Stimulated activated CD4-positive, alpha-beta T cell treated with anti-CD3 and anti-CD28 coated beads, Interleukin-4, amount 100 ng/mL, for 48 hours (primary cell): ENCODE data around the gene ARMS2.

Source experiments
- DNase-seq, 2 donors: peaks; one replicate each; pipeline ENCODE4 v3.0.0-alpha.2; 2020; ENCODE audit warnings: low read depth in 2 of 2

ARMS2 gene

DNA sequence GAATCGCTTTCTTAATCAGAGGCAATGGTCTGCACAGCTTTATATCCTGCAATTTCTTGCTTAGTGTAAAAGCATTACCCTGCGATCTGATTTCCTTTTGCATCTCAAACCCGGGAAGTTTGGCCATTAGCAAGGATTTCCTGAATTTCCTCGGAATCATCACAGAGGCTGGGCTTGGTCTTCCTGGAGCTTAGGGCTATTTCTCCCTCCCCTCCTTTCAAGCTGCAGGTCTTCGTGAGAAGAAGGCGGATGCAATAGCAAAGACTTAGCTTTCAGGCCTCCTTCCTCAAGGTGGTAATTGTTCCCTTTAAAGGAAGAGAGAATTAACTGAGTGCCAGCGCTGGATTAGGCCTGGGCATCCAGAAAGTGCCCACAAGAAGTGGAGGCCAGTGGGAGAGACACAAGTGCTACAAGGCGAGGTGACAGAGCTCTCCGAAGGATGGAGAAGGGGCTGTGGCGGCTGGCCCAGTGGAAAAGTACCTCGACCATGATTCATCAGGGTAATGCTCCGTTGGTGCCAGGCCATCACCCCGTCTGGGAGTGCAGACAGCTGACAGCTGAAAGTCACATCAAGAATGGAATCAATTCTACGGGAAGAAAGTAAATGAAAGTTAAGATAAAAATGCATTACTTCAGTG, 4.0 kb upstream of the ARMS2 start:
- DNase-seq: no peak

DNA sequence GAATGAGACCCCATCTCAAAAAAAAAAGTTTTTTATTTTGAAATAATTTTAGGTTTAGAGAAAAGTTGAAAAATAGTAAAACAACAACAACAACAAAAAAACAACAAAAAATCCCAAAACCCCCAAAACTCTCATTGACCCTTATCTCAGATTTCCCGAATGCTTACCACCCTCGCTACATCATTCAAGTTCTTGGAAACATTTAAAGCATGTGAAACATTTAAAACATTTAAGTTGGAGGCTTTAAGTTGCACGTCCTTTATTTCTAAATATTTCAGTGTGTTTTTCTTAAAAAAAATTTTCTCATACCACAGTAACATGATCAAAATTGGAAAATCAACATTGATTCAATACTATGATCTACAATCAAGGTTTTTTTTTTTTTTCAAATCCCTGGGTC, 382 bp upstream of the ARMS2 start:
- no peak for DNase-seq

DNA sequence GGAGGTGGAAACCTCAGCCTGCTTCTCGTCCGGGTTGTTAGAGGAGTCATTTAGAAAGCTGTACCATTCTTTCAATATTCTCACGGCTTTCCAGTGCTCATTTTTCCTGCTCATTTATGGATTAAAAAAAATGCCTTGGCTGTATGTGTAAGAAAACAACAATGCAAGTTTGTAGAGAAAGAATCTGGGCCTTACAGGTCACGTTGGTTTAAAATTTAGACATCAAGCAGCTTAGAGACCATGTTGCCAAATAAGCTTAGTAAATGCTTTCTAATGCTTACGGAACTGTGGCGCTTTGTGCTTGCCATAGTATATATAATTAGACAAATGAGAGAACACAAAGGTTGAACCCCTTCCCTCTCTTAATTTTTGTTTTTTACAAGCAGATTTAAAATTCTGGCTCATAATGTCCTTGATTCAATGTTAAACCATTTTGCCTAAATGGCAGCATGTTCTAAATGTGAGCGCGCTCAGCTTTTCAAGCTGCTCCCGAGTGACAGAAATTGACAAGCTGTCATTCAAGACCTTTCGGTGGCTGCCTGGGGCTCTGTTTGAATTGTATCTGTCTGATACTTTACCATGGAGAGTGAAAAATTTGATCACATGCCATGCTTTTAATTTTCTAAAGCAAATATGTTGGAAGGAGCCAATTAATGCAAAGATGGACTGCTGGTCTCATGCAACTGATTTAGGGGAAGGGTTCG, 1.1 kb downstream of the ARMS2 start:
- DNase-seq: no peak

DNA sequence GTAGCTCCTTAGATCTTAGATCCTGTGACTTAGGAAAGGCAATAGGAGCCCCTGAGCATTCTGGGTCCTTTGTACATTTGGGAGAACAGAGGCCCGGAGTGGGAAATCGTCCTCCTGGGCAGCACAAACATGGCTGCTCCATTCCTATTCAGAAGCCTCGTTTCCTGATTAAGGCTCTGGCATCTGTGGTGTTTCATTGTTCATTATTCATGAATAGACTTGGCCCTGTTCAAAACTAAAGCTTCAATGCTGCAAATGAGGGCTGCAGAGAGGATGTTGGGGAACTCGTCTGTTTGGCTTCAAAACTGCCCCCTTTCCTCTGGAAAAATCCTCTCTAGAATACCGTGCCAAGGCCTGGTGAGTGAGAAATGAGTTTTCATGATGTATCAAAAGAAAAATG, 3.5 kb downstream of the ARMS2 start:
- no peak for DNase-seq

DNA sequence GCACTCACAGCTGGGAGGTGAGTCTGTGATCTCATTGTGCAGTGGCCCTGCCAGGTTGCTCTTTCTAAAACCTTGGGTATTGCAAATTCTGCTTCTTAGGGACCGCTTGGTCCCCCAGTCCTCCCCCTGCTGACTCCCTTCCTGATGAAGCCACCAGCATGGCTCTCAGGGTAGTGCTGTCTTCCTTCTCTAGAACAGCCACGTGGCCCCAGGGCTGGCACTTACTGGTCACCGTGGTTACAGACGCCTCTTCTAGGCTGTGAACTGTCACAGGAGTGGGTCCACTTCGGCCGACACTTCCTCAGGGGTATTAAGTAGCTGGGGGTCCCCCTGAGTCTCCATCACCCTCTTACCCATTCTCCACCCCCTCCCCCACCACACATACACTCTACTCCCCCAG, 4.2 kb downstream of the ARMS2 start:
- DNase-seq: no peak

DNA sequence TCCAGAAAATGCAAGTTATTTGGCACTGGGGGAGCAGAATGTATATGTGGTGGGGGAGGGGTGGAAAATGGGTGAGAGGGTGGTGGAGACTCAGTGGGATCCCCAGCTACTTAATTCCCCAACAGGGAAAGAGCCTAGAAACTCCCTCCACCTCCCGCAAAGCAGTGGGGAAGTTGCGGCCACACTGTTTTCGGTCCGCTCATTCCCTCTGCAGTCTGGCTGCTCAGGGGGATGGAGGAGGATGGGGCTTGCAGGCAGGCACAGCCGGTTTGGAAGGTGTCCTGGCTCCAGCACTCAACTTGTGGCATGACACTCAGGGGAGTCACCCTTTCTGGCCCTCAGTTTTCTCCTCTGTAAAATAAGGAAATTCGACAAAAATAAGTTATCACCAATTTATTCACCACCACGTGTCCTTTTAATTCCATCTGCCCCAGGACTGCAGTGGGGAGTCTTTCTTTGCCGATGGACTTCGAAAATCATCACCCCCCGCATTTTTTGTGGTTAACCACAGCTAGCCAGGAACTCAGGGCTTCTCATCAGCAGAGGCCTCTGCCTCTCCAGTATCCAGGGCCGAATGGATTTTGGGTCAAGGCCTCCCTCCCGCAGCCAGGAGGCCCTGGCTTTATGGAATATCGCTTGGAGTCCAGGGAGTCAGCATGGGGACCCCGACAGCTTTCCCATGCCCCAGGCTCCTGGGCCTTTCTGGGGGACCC, 5.3 kb downstream of the ARMS2 start:
- DNase-seq: no peak

DNA sequence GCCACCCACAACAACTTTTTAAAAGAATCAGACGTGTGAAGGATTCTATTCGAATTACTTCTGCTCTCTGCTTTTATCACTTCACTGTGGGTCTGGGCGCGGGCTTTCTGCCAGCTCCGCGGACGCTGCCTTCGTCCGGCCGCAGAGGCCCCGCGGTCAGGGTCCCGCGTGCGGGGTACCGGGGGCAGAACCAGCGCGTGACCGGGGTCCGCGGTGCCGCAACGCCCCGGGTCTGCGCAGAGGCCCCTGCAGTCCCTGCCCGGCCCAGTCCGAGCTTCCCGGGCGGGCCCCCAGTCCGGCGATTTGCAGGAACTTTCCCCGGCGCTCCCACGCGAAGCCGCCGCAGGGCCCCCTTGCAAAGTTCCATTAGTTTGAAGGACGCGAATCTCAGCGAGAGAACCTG, 6.4 kb downstream of the ARMS2 start:
- DNase-seq: no peak

DNA sequence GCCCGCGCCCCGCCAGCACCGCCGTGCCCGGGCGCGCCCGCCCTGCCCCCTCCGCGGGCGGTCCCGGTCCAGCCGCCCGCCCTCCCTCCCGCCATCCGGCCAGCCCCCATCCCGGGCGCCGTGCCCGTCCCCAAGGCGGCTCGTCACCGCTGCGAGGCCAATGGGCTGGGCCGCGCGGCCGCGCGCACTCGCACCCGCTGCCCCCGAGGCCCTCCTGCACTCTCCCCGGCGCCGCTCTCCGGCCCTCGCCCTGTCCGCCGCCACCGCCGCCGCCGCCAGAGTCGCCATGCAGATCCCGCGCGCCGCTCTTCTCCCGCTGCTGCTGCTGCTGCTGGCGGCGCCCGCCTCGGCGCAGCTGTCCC, 6.9 kb downstream of the ARMS2 start, which contains the start of gene HTRA1:
Gene HTRA1, plus strand, starts transcription at position 187 of the 362 bp plus-strand sequence. Its CDS starts 100 bp downstream, at position 287.
- DNase-seq: no peak

DNA sequence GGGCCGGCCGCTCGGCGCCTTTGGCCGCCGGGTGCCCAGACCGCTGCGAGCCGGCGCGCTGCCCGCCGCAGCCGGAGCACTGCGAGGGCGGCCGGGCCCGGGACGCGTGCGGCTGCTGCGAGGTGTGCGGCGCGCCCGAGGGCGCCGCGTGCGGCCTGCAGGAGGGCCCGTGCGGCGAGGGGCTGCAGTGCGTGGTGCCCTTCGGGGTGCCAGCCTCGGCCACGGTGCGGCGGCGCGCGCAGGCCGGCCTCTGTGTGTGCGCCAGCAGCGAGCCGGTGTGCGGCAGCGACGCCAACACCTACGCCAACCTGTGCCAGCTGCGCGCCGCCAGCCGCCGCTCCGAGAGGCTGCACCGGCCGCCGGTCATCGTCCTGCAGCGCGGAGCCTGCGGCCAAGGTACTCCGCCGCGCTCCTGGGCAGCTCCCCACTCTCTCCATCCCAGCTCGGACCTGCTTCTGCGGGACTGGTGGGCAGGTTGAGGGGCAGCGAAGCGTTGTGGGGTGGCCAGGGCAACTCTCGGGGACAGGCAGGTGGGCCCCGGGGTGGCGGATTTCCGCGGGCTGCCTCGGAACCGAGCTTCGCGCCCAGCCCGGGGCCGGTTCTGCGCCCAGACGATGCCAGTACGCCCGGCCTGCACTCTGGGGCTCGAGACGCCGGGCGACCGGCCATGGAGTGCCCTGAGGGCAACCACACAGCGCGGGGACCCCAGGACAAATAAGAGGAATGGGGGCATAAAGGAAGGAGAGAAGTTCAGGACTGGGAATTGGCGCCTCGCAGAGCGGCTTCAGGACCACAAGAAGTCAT, 7.5 kb downstream of the ARMS2 start:
- DNase-seq: no peak

DNA sequence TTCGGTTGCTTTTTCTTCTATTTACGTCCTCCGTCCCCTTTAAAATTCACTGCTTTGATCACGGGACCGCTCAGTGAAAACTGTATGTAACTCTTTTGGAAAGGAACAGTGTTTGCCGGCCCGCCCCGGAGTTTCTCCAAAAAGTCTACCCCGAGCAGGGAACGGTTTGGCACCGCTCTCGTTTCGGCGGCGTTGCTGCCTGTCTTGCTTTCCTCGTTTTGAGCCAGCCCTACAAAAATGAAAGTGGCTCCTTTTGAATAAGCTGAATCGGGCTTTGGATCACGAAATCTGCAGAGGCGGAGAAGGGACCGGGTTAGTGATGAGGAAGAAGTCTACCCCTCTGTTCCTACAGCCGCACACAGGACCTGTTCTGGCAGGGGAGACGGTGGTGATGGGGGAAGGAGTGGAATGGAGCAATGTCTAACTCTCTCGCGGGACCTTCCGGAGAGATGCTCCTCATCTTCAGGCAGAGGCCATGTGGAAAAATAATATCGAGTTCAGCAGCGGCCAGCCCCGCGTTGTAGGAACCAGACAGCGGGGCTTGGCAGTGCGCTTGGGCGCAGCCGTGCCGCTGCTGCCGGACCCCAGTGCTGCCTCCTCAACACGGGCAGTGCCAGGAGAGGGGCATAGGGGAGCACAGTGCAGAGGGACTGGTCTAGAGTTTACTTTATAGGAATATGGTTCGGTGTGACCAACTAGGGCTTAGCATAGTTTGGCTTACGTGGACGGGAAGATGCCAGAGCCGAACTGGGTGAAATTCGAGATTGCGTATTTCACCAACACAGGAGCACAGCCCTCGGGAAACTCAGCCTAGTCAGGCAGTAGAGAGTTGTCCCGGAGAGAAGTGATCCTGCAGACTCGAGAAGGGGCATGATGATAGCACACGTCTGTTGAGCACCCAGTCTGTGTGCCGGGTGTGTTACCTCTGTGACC, 8.3 kb downstream of the ARMS2 start:
- no peak for DNase-seq

DNA sequence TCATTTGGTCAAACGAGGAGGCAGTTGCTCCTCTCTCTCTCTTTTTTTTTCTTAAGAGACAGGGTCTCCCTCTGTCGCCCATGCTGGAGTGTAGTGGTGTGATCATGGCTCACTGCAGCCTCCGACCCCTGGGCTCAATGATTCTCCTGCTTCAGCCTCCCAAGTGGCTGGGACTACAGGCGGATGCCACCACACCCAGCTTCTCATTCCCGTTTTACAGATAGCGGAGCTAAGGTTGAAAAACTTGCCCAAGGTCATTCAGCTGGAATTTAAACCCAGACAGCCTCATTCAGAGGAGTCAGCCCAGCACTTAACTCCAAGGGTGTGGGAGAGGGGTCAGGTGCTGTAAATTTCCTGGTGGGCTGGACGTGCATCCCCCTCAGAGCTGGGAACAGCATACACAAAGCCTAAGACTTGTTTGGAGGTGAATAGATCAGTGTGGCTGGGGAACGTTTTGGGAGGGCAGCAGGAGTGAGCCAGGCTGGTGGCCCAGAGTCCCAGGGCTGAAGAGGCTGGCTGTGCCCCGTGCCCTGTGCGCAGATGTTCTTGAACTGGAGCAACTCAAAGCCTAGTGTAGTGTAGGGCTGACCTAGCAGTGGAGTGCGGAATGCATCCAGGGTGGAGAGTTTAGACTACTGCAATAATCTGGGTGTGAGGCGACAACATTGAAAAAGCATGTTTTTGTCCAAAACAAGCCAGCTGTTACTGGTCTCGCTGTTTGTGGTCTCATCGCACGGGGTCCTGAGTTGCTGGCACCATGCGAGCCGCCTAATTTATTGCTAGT, 9.2 kb downstream of the ARMS2 start:
- no peak for DNase-seq

DNA sequence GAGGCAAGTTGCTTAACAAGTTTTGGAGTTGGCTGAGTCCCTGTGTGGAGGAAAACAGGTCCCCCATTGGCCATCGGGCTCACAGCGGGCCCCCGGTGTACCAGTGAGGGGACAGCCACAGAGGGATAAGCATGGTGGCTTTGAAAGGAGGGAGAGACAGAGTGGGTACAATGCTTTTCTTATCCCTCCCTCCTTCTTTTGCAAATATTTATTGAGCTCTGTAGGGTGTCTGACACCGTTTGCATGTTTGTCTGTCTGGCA, 9.7 kb downstream of the ARMS2 start:
- DNase-seq: no peak

DNA sequence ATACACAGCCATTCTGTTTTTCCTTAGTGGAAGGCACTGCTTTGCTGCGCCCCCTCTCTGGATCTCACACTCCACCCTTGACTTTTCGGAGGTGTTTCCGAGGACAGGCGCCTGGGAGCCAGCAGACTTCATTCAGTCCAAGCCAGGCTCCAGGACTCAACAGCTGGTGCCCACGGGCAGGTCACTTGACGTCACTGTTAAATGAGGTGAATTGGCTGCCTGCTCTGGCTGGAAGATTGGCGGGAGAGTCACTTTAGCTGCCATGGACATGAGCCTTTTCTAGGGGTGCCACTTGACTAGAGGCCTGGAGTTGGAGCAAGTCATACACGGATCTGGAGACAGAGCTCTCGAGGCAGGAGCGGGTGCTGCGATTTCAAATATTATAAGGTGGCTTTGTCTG, 10.1 kb downstream of the ARMS2 start:
- DNase-seq: no peak

DNA sequence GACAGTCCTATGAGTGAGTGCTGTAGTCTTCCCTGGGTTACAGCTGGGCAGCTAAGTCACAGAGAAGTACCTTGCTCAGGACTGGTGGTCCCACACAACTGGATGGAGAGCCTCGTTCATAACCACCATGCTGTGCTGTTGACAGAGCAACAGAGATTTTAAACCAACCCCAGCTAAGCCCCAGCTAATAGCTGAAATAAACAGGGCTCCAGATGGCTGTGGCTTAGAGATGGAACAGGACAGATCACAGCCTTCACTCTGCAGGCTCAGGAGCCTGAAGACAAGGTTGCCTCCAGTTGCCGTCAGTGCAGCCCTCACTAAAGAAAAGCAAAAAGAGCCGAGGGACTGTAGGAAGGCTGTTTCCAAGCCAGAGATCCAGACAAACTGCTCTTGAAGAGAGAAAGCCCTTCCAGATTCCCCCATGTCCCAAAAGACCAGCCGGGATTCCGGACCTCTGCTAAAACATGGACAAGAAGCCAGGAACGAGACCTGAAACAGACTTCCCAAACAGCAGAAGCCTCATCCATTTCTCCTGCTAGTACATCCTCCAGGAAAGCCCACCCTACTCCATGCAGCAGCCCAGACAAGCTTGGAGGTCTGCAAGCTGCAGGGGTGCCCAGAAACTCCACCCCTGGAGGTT, 11.1 kb downstream of the ARMS2 start:
- no peak for DNase-seq

DNA sequence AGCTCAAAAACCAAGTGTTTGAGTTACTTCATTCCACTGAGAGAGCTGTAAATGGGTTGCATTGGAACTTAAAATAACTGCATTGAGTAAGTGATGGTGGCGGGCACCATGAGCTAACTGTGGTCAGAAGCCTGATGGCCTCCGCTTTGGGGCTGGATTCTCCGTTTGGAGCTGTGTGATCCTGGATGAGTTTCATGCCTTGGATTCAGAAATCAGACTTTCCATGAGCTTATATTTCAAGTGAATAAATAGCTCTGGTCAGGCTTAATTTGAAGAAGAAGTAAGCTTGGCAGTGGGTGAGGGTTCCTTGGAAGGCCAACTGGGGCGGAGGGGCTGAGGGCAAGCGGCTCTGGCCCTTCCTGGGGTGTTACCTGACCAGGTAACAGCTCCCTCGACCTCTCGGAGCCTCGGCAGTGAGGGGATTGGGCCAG, 12.5 kb downstream of the ARMS2 start:
- no peak for DNase-seq

DNA sequence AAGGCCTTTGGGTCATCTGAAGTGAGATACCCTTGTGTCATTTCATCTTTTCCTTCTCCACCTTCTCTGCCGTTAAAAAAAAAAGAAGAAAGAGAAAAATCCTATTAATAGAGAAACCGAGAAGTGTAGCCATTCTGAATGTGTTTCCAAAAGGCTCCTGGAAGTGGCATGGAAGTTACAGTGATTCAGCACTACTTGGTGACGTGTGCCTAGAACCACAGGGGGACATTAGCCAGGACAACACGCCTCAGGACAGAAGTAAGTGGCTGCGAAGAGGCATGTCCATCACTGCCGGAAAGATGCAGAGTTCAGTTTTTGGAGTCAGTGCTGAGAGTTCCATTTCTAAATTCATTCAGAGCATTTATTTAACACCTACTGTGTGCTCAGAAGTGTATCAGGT, 13.2 kb downstream of the ARMS2 start:
- DNase-seq: no peak

DNA sequence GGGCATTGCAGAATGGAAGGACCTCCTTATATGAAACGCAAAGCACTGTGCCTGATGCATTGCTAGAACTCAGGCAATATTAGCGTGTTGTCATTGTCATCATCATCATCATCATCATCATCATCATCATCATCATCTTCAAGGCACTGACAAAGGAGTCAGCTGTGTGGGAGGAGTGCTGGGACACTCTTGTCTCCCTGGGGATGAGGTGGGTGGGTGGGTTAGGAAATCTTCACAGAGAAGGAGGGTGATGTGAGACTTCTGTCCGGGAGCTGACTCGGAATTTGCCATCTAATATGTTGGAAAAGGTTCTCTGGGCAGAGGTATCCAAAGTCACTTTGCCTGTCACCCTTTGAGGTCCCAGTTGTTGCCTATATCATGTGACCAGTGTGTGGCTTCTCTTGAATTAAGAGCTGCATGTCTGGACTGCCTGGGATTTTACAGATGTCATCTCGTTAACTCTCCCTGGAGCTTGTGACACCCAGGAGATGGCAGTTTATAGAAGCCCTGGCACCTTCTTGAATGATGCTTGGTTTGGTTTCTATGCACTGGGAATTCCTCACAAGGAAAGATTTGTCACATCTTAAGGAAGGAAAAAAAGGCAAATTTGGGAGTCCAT, 14.0 kb downstream of the ARMS2 start:
- DNase-seq: no peak

DNA sequence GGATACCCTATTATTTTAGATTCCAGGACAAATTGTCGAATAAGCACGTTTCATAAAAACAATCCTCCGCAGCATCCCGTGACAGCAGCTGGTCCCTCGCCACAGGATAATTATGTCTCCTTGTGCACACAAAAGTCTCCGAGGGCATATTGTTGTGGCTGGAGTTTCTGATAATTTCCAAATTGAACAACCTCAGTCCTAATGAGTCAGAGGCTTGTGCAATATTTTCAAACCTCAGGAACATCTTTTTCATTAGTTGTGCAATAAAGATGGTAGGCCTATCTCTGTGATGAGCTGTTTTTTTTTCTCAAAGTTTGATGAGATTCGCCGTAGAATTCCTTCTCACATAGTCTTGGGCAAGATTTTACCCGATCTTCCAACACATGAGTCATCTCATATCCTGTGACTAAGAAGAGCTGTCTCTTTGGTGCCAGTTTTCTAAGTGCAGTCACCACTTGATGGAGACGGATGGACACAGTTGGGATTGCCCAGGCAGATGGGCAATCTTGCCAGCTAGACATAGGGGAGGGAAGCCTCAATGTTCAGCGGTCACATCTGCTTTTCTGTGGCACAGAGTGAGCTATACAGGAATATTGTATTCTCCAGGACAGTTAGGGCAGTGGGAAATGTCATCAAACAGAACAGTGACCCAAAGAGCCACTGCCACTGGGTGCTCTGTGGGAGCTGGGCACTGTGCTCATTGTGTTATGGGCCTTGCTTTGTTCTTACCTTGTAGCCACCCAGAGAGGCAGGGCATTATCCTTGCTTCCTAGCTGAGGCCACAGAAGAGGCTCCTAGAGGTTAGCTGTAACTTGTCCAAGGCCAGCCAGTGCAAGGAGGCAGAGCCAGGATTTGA, 14.7 kb downstream of the ARMS2 start:
- no peak for DNase-seq

DNA sequence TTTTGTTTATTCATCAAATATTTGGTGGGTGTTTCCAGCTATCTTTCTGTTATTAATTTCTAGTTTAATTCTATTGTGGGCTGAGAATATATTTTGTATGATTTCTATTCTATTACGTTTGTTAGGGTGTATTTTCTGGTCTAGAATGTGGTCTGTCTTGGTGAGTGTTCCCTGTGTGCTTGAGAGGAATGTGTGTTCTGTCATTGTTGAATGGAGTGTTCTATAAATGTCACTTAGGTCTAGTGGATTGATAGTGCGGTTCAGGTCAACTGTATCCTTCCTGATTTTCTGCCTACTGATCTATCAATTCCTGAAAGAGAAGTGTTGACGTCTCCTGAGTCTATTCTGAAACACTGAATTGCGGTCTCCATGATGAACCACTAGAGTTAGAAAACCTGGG, 15.4 kb downstream of the ARMS2 start:
- no peak for DNase-seq
